Skin of body (tissue), 2 donors: Measurements from ENCODE around the gene SLC25A53. TPM values are rescaled to one million over a fixed set of nuclear protein-coding genes. Genes with fewer than 3 reads are reported as not detected.
"Not testable (repeated sequence)": the region's sequence is repeated elsewhere in the genome, so short reads cannot be mapped to it uniquely, and the experiment has no call there.

Source experiments
- DNase-seq: peaks from one replicate; lab custom pipeline; 2025; lab: John Stamatoyannopoulos, UW
- total RNA-seq: library from RNA; depleted of rRNA; stranded (reverse); fragments of >200 nt; gene quantifications from one replicate; pipeline ENCODE4 v1.2.3, GENCODE V29; 2014

Gene SLC25A53
- total RNA-seq, 1 donor from 2014 or later: 12.7 TPM

DNA sequence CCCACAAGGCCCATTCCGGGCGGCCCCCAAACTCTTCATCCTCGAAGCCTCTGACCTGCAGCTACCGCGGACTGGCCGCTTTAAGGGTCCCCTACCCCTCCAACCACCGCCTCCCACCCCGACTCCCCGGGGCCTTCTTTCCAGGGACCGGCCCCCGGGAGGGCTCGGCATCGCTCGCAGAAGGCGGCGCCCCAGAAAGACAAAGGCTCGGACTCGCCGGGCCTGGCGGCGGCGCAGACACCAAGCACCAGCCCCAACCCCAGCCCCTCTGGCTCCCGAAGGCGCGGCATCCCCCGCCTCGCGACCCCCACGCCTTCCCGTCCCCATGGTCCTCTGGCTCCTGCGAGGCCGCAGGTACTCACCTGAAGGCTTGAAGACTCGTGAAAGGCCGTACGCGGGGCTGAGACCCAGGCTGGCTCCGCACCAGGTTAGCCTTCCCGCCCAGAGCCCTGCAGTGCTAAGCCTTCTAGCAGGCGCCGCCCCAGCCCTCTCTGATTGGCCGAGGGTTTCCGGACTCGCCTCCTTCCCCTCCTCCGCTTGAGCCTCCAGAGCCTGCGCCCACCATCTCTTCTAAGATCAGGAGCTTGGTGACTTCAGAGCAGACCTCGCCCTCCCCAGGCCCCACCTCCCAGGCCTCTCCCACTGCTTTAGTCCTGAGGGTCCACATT lies 80.9 kb downstream of the SLC25A53 start, which contains the start of gene TMSB15C:
Gene TMSB15C (minus strand): TSS at position 459 of the 668 bp plus-strand sequence.
- DNase-seq: not testable (repeated sequence)

DNA sequence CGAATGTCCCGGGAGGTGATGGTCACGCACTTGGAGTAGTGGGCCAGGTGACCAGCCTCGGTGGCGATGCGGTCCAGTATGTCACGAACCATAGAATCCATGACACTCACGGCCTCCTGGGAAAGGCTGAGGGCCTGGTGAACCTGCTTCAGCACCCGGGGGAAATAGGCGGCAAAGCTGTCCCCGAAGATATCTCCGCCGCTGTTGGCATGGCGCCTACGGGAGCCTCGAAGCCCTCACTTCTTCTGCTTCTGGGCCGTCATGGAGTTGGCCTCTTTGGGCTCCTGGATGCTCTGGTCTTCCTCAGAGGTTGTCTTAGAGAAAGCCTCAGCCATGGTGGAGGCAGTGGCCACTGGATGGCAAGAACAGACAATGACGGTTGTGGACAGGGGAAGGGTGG lies 94.2 kb downstream of the SLC25A53 start:
- DNase-seq: not testable (repeated sequence)

DNA sequence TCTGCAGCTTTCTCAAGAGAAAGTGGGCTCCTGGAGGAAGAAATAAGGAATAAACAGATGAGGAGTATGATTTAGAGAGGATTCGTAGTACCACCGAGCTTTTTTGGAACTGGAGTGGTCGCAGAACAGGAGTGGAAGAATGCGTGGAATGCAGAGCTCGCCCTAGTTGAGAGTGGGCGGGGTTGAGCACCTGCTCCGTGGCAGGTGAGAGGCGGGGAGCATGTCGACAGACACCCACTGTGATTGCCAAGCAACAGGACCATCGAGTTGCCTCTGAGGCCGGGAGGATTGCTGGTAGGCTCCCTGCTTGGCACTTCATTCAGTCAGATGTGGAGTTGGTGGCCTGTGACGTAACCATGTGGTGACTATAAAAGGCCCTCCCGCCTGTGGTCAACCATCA lies 101.9 kb downstream of the SLC25A53 start:
- not testable (repeated sequence) for DNase-seq

Other genes starting within 250 kb of the SLC25A53 start
- 5.3 TPM for gene TMSB15B, start 194.4 kb downstream of the SLC25A53 start, total RNA-seq
- gene H2BW1, start 143.3 kb downstream of the SLC25A53 start, total RNA-seq: not detected
- gene H2BW2, start 117.1 kb downstream of the SLC25A53 start, total RNA-seq: not detected
- gene TMSB15C, start 80.8 kb downstream of the SLC25A53 start, total RNA-seq: 7.6 TPM
- 0.79 TPM for gene ZCCHC18, start 44.5 kb downstream of the SLC25A53 start, total RNA-seq
- gene FAM199X, start 9.4 kb upstream of the SLC25A53 start, total RNA-seq: 18.2 TPM
- not detected for gene ESX1, start 97.9 kb upstream of the SLC25A53 start, total RNA-seq